GM12878 (cell line): ENCODE measurements around the gene TMEM144. TPM values are rescaled to one million over a fixed set of nuclear protein-coding genes. Genes with fewer than 3 reads are reported as not detected.

Experiments used
- ATAC-seq: fragments of 200-7000 bp; cut with Tn5 transposase; 3 replicates; pipeline ENCODE4 v1.9.1; 2020; ENCODE audit warnings: mild to moderate bottlenecking, moderate library complexity
- BruUV-seq: library from RNA; stranded (reverse); fragments of 400-500 nt; replicated peaks from 2 replicates; lab custom pipeline; 2021; lab: Mats Ljungman, UMichigan
- CTCF ChIA-PET: fragments of 300-600 bp; sonication (Branson Sonifier 250); formaldehyde crosslinking; extraction: SDS; loops from one replicate; lab custom pipeline; 2021; ENCODE audit warnings: inconsistent platforms; lab: Yijun Ruan, JAX
- POLR2A ChIA-PET: fragments of 350-600 bp; formaldehyde crosslinking; extraction: SDS; loops from one replicate; lab custom pipeline; 2021; ENCODE audit warnings: inconsistent platforms; lab: Charles Lee
- RAD21 ChIA-PET: fragments of 300-600 bp; sonication (Branson Sonifier 250); formaldehyde crosslinking; loops from one replicate; lab custom pipeline; 2023; ENCODE audit warnings: antibody characterized with exemption; ENCODE audit not compliant: unreplicated experiment; lab: Charles Lee
- SMC1A ChIA-PET: fragments of 300-600 bp; sonication (Branson Sonifier 250); formaldehyde crosslinking; loops from one replicate; lab custom pipeline; 2023; ENCODE audit not compliant: unreplicated experiment, uncharacterized antibody; lab: Charles Lee
- DNase-seq: peaks from one replicate; pipeline ENCODE4 v3.0.0-alpha.2; 2011; ENCODE audit warnings: low read depth, low spot score
- FAIRE-seq: peaks from 3 replicates; lab custom pipeline; 2011; peaks lifted over from hg19 to GRCh38; lab: Jason Lieb, UNC
- H2AFZ ChIP-seq: 2 replicates; pipeline ENCODE4 v1.6.0; 2011; ENCODE audit warnings: low read depth, low read length, control low read depth; ENCODE audit not compliant: control insufficient read depth
- H3K27ac ChIP-seq: 2 replicates; pipeline ENCODE4 v1.5.1; 2011; ENCODE audit warnings: control low read depth; ENCODE audit not compliant: control insufficient read depth, insufficient read depth
- H3K27me3 ChIP-seq, 2 experiments: replicated peaks in 1 of 2; 2 replicates each; pipeline versions ENCODE4 v1.6.0 to v1.6.1; 2011; ENCODE audit warnings: low read length in 1 of 2; ENCODE audit not compliant: control insufficient read depth in 2 of 2, insufficient read depth in 2 of 2
- H3K36me3 ChIP-seq, 2 experiments: 2 replicates each; pipeline ENCODE4 v1.5.1; 2011; ENCODE audit warnings: low read length in 1 of 2; ENCODE audit not compliant: control insufficient read depth in 2 of 2, insufficient read depth in 2 of 2
- H3K4me1 ChIP-seq: 2 replicates; pipeline ENCODE4 v1.6.1; 2011; ENCODE audit warnings: mild to moderate bottlenecking, low read length, moderate library complexity, mixed read lengths; ENCODE audit not compliant: control insufficient read depth, insufficient read depth
- H3K4me2 ChIP-seq: 2 replicates; pipeline ENCODE4 v1.6.0; 2011; ENCODE audit warnings: control low read depth; ENCODE audit not compliant: control insufficient read depth, insufficient read depth
- H3K4me3 ChIP-seq: fragments of 200-600 bp; sonication (generic); 2 replicates; pipeline ENCODE4 v1.5.1; 2016
- H3K79me2 ChIP-seq: 2 replicates; pipeline ENCODE4 v1.6.0; 2011; ENCODE audit warnings: low read length; ENCODE audit not compliant: control insufficient read depth, insufficient read depth
- H3K9ac ChIP-seq: 2 replicates; pipeline ENCODE4 v1.8.0; 2011; ENCODE audit warnings: low read length, control low read depth, mixed read lengths; ENCODE audit not compliant: control insufficient read depth, insufficient read depth
- H3K9me3 ChIP-seq: replicated peaks from 3 replicates; pipeline ENCODE4 v1.5.1; 2011; ENCODE audit warnings: mild to moderate bottlenecking, low read length; ENCODE audit not compliant: control insufficient read depth, insufficient read depth
- H4K20me1 ChIP-seq: 2 replicates; pipeline ENCODE4 v1.6.0; 2011; ENCODE audit not compliant: control insufficient read depth, insufficient read depth
- BRCA1 ChIP-seq: IDR thresholded peaks from 2 replicates; pipeline ENCODE4 v1.6.1; 2011; ENCODE audit warnings: low read depth, low read length, improper control_type of control experiment
- RB1 ChIP-seq: fragments of 450-650 bp; formaldehyde crosslinking; IDR thresholded peaks from 2 replicates; pipeline ENCODE4 v1.6.1; 2017; ENCODE audit warnings: mild to moderate bottlenecking, borderline replicate concordance
- SREBF1 ChIP-seq: IDR thresholded peaks from 2 replicates; pipeline ENCODE4 v1.6.1; 2012; ENCODE audit warnings: mild to moderate bottlenecking, low read length
- ZNF274 ChIP-seq: IDR thresholded peaks from one replicate; pipeline ENCODE4 v1.8.0; 2011; ENCODE audit not compliant: insufficient read length, insufficient read depth
- WGBS: methylation state at CpG from one replicate; pipeline ENCODE4 v1.1.6; 2016; ENCODE audit warnings: low lambda C conversion rate; ENCODE audit not compliant: insufficient replicate concordance, insufficient coverage; ENCODE audit errors: missing lambda C conversion rate; 5-methylcytosine and 5-hydroxymethylcytosine counted together
- in situ Hi-C: fragments of 300-500 bp; cut with MboI; formaldehyde crosslinking; loops from 9 replicates; pipeline ENCODE4 v1.14.3; 2018; ENCODE audit warnings: mixed read lengths
- intact Hi-C: fragments of 100-400 bp; cut with micrococcal nuclease; formaldehyde crosslinking; loops from one replicate; pipeline ENCODE4 v1.14.2; 2022; ENCODE audit not compliant: unreplicated experiment
- polyA plus RNA-seq, 11 experiments: library from polyadenylated mRNA; depleted of rRNA in 4 of 11; unstranded in 6 of 11; stranded (reverse) in 5 of 11; fragments of >200 nt; fragmentation: Nextera tagmentation in 4 of 11; fragmentation: Illumina TruSeq in 1 of 11; extraction: Ambion mirVana in 4 of 11; extraction: Trizol in 1 of 11; gene quantifications; 1 replicate in 1 of 11; 2 replicates in 10 of 11; pipeline versions ENCODE4 v1.2.1 to v1.2.3, GENCODE V29; 2011 to 2016; ENCODE audit warnings: inconsistent platforms in 2 of 11, missing spikeins in 2 of 11, low read depth in 1 of 11
- total RNA-seq, 4 experiments: library from RNA; depleted of rRNA in 3 of 4; stranded (reverse); fragments of >200 nt in 3 of 4; fragmentation: Illumina TruSeq in 1 of 4; extraction: Trizol in 1 of 4; gene quantifications; 2 replicates each; pipeline versions ENCODE4 v1.2.1 to v1.2.3, GENCODE V29; 2013 to 2021
- TF ChIP-seq, protein P1 (sequence below), 3 experiments: IDR thresholded peaks in 2 of 3; conservative IDR thresholded peaks in 1 of 3; 2 replicates each; pipeline ENCODE4 v1.5.1; 2011; ENCODE audit warnings: low read depth in 3 of 3, low read length in 3 of 3, mild to moderate bottlenecking in 3 of 3, control low read depth in 2 of 3, moderate library complexity in 2 of 3, inconsistent platforms in 1 of 3, mixed read lengths in 1 of 3; ENCODE audit not compliant: control insufficient read depth in 2 of 3, insufficient read depth in 1 of 3; ENCODE audit errors: extremely low read depth in 1 of 3

TMEM144 gene
- total and polyA plus RNA-seq, 10 of the 15 experiments (the other 5 are each of a cell fraction or from before 2014, with no cell fraction given) = 0.08 to 1.8 (median 1.4) TPM

DNA sequence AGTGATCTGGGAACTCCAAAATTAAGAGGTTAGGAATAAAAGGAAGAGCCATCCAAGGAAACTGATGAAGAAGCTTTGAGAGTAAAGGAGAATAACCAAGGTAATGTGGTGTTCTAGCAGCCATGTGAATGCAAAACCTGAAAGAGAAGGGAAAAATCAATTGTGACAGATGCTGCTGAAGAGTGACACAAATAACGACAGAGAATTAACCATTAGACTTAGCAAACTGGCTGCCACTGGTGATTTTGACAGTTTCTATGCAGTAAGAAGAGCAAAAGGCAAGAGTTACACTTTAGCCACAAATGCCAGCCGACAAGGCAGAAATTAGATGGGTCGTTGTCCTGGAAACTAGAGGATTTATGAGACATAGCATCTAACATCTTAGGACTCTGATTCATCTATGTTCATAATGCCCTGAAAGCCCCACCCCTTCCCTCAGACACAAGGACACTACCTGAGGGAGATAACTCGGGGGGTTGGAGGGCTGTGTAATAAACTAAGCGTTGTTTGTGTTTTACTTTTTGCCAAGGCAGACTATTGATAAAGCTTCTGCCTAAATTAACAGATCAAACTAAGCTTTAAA lies 13.0 kb upstream of the TMEM144 start:
- H3K36me3 ChIP-seq = no peaks in the 10 kb centered on the region
- ChIA-PET SMC1A (no interaction called here), CTCF (interaction anchor here (0.5 kb wide), 1 partner anchor 13 kb away, joined by 3 read pairs; no protein-coding TSS in a partner anchor), POLR2A (no interaction called here), RAD21 (no interaction called here)
- FAIRE-seq = no peak
- H3K79me2 ChIP-seq = no peaks in the 10 kb centered on the region
- no peaks in the 10 kb centered on the region for H3K9me3 ChIP-seq
- H3K4me1 ChIP-seq = no peaks in the 10 kb centered on the region
- intact Hi-C loops = no loop called here
- H3K4me2 ChIP-seq = no peak overlapping the region
- no peak overlapping the region for H3K4me3 ChIP-seq
- H3K27ac ChIP-seq = no peak overlapping the region
- WGBS = 32% methylated on average over 5 of the region's 5 CpGs
- DNase-seq = no peak
- no peak overlapping the region for H2AFZ ChIP-seq
- no peaks in the 10 kb centered on the region for H4K20me1 ChIP-seq
- no peak overlapping the region for H3K9ac ChIP-seq
- no TSS peak for BruUV-seq
- ATAC-seq = no peak
- no peaks in the 10 kb centered on the region for H3K27me3 ChIP-seq
- in situ Hi-C loops = no loop called here
- TF ChIP-seq ZNF274 (no peak), SREBF1 (no peak), RB1 (no peak), BRCA1 (no peak)
- TF ChIP-seq, protein P1, sequence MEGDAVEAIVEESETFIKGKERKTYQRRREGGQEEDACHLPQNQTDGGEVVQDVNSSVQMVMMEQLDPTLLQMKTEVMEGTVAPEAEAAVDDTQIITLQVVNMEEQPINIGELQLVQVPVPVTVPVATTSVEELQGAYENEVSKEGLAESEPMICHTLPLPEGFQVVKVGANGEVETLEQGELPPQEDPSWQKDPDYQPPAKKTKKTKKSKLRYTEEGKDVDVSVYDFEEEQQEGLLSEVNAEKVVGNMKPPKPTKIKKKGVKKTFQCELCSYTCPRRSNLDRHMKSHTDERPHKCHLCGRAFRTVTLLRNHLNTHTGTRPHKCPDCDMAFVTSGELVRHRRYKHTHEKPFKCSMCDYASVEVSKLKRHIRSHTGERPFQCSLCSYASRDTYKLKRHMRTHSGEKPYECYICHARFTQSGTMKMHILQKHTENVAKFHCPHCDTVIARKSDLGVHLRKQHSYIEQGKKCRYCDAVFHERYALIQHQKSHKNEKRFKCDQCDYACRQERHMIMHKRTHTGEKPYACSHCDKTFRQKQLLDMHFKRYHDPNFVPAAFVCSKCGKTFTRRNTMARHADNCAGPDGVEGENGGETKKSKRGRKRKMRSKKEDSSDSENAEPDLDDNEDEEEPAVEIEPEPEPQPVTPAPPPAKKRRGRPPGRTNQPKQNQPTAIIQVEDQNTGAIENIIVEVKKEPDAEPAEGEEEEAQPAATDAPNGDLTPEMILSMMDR (IDR thresholded peaks at IDR 0.05 in 2 of 3, conservative IDR thresholded peaks at IDR 0.05 in 1 of 3; ENCODE audit: control insufficient read depth in 2 of 3, extremely low read depth in 1 of 3, insufficient read depth in 1 of 3, low read depth in 3 of 3, low read length in 3 of 3) = no peak
